ENCODE results near the gene TMEM121B.

TMEM121B gene

DNA sequence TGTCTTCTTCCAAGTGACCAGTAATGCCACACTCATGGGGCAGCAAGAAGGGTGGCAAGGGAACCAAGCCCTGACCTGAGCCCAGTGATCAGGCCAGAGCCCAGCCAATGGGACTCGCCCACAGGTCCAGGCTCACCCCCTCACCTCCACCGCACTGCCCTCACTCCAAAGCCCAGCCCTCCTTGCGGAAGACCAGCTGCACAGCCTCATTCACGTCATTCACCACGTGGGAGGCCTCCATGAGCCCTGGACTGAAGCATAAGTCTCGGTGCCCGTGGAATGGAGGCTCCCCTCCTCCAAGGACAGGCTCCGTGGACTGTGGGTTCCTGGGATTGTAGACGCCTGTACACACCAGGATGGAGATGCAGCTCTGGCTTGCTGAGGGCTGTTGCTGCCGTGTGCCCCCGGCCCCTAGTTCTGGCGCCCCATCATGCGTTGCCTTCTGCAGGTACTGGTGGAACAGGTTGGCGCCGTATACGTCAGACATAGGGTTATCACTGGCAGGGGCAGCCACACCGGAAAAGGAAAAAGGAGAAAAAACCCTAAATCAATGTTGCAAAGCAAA lies 16.8 kb upstream of the TMEM121B start:
- DNase-seq: no peak

- no peak for DNase-seq
These were observed 16.0 kb upstream of the TMEM121B start for GRCh38 chr22:17137170-17137569.

DNA sequence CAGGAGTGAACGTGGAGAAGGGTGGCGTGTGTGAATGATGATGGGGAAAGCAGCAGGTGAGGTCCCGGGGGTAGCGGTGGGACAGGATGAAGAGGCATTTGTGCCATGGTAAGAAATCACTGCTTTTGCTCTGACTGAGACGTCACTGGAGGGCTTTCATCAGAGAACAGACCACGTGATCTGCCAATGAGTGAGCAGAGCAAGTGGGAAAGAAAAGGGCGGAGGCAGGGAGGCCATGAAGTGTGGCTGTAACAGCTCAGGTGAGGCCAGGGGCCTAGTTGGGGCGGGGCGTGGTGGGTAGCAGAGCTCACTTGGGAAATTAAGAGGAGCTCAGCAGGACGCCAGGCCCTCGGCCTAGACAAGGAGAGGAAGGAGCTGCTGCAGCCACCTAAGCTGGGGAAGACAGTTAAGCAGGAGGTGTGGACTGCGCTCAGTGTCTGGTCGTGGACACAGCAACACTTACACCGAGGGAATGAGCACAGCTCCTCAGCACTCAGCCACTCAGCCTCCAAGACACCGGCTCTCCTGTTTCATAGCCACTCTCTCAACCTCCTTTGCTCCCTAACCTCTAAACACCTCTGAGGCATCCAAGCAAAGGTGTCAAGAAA lies 14.1 kb upstream of the TMEM121B start:
- DNase-seq: no peak

- DNase-seq: no peak
These were observed 12.0 kb upstream of the TMEM121B start for GRCh38 chr22:17133137-17133536.

DNA sequence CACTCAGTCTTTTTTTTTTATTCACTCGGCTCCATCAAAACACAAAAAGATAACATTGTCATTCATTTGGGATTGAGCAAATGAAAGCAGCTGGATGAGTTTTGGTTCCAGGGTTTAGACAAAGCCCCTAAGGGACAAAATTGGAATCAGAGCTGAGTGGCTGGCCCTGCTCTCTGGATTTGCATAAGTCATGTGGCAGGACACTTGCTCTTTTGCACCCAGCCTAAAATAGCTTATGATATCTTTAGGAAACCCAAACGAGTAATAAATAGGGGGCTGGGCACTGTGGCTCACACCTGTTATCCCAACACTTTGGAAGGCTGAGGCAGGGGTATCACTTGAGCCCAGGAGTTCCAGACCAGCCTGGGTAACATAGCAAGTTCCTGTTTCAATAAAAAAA lies 11.0 kb upstream of the TMEM121B start:
- DNase-seq: no peak

DNA sequence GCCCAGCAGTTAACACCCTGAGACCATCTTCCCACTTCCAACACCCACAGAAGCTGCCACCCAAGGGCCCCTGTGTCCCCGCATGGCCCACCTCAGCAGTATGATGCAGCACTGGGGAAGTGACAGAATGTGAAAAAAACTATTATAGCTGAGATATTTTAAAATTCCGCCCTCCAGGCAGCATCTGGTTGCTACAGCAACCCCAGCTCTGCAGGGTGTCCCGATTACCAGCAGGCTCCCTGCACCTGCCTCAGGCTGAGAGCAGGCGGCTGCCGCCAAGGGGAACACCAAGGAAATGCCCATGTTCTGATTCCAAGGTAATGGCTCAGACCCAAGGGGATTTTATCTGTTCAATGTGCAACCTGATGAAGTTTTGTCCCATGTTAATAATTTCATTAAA lies 10.5 kb upstream of the TMEM121B start:
- no peak for DNase-seq

DNA sequence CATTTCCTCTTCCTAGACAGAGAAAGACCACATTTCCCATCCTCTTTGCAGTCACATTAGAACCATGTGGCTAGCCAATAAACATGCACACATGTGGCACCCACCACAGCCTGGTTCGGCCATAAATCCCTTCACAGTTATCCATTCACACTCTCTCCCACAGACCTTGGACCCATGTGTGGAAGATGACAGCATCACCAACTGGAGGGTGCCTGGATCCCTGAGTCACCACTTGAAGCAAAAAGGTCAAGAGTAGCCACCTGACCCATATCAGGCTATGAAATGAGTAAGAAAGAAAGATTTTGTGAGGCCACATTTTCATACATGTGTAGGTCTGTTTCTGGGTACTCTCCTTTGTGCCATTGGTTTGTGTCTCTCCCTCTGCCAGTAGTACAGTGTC lies 9.0 kb upstream of the TMEM121B start:
- no peak for DNase-seq

- peak; percentile 16 for DNase-seq
These were observed 388 bp downstream of the TMEM121B start for GRCh38 chr22:17120711-17121232.

GRCh38 chr22:17120281-17120680 lies 879 bp downstream of the TMEM121B start:
- DNase-seq: peak; percentile 60

GRCh38 chr22:17119481-17120202 lies 1.5 kb downstream of the TMEM121B start:
- no peak for DNase-seq

GRCh38 chr22:17118342-17118741 lies 2.8 kb downstream of the TMEM121B start:
- no peak for DNase-seq

- DNase-seq: no peak
These were observed 3.3 kb downstream of the TMEM121B start for GRCh38 chr22:17117890-17118289.

- DNase-seq: no peak
These were observed 3.8 kb downstream of the TMEM121B start for GRCh38 chr22:17117400-17117799.

DNA sequence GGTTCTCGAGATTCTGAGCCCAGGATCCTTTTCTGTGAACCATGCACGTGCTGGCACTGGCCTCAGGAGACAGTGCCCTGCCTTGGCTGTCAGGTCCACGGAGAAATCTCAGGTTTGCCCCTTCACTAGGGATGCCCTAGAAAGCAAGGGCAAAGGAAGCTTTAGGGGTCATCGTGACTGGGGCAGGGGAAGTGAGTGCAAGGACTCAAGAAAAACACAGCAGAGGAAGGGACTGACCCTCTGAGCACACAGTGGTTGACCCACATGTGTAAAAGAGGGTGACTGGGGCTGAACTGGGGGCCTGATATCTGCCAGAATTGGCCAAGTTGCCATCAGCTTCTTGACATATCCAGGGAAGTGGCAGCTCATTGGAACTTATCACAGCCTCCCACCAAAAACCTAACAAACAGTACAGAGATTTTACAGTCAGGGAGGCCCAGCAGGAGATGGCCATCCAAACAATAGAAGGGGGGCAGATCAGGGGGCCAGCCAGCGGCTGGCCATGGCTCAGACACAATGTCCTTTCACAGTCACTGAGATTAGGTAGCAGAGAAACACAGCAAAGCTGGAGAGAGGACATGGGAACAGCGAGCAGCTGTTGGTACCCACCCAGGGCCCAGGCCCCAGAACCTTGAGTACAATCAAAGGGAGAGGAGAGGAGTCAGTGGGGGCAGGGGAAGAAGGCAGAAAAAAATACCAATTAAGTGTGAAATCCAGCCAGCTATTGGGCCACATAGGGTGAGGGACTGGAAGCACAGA lies 4.4 kb downstream of the TMEM121B start:
- DNase-seq: no peak

DNA sequence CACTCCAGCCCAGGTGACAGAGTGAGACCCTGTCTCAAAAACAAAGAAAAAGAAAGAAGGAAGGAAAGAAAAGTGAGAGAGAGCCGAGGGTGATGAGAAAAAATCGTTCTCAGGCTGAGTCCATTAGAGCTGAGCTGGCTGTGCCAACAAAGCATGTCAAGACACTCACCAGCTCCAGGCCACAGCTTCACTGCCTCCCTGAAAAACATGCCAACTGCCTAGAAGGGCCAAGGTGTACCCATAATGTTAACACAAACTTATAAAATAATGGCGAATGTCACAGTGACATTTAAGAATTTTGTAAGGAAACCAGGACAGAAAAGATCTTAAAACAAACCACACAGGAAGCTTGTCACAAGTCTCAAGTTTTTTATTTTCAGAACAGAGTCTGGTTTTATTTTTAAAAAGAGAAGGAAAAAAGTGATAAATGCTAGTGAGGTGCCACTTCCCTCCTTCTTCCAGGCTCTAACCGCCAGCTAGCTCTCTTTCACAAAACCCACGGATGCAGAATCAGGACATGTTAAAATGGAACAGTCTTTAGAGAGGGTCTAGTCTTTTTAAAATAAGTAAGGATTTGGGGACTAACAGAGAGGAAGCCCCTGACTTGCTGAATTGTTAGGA lies 5.1 kb downstream of the TMEM121B start:
- no peak for DNase-seq

GRCh38 chr22:17115236-17115635 lies 5.9 kb downstream of the TMEM121B start:
- DNase-seq: no peak

DNA sequence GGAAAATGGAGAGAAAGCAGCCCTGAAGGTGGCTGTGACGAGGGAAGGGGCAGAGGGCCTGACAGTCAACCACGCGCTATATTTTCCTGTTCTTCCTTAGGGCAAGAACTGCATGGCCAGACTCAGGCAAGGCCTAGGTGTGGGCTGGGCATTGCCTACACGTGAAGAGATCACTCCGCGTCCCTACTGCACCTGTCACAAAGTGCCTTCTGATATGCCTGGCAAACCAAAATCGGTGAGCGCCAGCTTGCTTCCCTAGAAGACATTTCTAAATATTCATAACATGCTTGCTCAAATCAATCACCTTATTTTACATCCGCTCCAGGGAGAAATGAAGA lies 6.3 kb downstream of the TMEM121B start:
- DNase-seq: no peak

DNA sequence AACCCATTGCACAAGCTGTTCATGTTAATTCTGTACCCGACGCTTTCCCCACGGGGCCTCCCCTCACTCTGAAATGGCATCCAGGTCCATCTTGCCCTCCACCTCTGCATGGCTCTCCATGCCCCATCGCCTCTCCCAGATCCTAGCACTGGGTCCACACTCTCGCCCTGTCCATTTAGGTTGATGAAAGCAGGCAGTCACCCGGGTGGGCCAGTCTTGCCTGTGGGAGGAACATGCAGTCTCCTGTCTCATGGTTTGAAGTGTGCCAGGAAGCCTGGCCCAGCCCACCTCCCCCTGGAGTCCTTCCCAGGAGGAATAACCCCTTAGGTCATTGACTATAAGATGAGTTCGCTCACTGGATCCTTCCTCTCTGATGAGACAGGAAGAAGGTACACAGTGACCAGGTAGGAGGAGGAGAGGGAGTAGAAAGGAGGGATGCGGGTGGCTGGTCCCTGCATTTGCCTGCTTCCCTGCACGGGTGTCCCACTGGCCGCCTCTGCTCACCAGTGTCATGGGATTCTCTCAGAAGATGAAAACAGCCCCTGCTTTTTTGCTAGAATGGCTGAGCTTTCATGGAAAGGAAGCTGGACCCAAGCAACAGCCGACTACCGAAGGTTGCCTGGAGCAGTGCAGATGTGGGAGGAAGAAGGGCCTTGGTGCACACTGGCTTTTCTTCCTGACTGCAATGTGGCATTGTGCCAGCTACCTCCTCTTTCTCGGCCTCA lies 6.8 kb downstream of the TMEM121B start:
- DNase-seq: no peak

DNA sequence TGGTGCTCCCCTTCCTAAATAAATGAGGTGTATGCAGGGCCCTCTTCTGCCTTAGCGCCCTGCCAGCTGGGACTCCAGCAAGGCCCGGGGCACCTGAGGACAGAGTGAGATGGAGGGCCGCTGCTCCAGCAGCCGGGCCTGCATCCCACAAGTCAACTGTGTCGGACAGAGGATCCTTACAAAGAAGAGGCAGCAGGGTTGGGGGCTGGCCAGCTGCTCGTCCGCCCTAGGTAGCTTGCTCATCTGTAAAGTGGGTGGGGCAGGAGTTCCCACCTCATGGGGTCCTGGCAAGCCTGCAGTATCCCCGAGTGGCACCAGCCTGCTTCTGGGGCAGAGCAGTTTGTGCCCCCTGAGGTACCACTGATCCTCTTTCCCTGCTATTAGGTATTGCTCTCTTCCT lies 7.6 kb downstream of the TMEM121B start:
- DNase-seq: no peak

DNA sequence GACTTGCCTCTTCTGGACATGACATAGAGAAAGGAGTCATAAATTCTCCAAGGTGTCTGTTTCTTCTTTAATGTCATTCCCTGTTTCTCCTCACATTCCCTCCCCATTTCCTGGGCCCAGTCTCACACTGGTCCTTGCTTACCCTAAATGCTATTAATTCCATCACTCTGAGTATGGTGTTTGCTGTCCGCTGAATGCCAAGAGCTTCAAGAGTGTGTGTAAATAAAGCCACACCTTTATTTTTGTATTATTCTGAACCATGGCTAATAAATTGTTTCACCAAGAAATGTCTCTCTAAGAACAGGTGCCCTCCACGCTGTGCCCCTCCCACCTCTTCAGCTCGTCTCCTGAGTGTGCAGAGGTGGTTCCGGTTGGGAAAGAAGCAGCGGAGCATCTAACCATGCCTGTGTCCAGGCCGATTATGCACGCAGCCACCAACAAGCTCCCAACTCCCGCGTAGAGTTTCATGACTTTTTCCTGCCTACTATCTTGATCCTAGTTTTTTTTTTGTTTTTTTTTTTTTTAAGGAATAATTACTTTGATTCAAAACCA lies 8.6 kb downstream of the TMEM121B start:
- DNase-seq: no peak

- no peak for DNase-seq
These were observed 10.2 kb downstream of the TMEM121B start for GRCh38 chr22:17110791-17111550.
